Neural cell (in vitro differentiated cells): ENCODE data around the gene ZNF407. TPM values are rescaled to one million over a fixed set of nuclear protein-coding genes. Genes with fewer than 3 reads are reported as not detected.

Experiments used
- H2AFZ ChIP-seq: fragments of 200-600, 300-800 bp; sonication (generic), shearing (Covaris generic); 2 replicates; pipeline ENCODE4 v1.6.0; 2014; ENCODE audit warnings: low read depth, mild to moderate bottlenecking, antibody characterized with exemption, low read length, moderate library complexity
- H3F3A ChIP-seq: fragments of 200-600 bp; shearing (Covaris generic); 2 replicates; pipeline ENCODE4 v1.6.1; 2016; ENCODE audit warnings: mild to moderate bottlenecking, moderate library complexity, mixed read lengths, antibody characterized with exemption, low read length; ENCODE audit not compliant: insufficient read depth, poor library complexity, severe bottlenecking
- H3K27ac ChIP-seq: fragments of 200-600, 300-800 bp; sonication (generic), shearing (Covaris generic); 2 replicates; pipeline ENCODE4 v1.5.1; 2014; ENCODE audit warnings: mild to moderate bottlenecking, low read length, moderate library complexity
- H3K27me3 ChIP-seq: fragments of 300-800, 200-600 bp; sonication (generic), shearing (Covaris generic); 2 replicates; pipeline ENCODE4 v1.6.0; 2014; ENCODE audit warnings: mild to moderate bottlenecking, low read depth, low read length, moderate library complexity; ENCODE audit not compliant: insufficient read depth
- H3K36me3 ChIP-seq: fragments of 300-800, 200-600 bp; sonication (generic), shearing (Covaris generic); 2 replicates; pipeline ENCODE4 v1.5.1; 2014; ENCODE audit warnings: mild to moderate bottlenecking, antibody characterized with exemption, low read length, moderate library complexity; ENCODE audit not compliant: insufficient read depth
- H3K4me2 ChIP-seq: fragments of 300-800, 200-600 bp; sonication (generic), shearing (Covaris generic); 2 replicates; pipeline ENCODE4 v1.6.0; 2014; ENCODE audit warnings: mild to moderate bottlenecking, low read length
- H3K4me3 ChIP-seq: fragments of 300-800, 200-600 bp; sonication (generic), shearing (Covaris generic); 2 replicates; pipeline ENCODE4 v1.5.1; 2014; ENCODE audit warnings: mild to moderate bottlenecking, low read length, moderate library complexity
- H3K79me2 ChIP-seq: fragments of 200-600 bp; shearing (Covaris generic); replicated peaks from 2 replicates; pipeline ENCODE4 v1.6.0; 2014; ENCODE audit warnings: mild to moderate bottlenecking, low read length, moderate library complexity; ENCODE audit not compliant: insufficient read depth
- H3K9ac ChIP-seq: fragments of 300-800, 200-600 bp; sonication (generic), shearing (Covaris generic); 2 replicates; pipeline ENCODE4 v1.6.1; 2016; ENCODE audit warnings: mild to moderate bottlenecking, low read length, mixed read lengths
- H3K9me2 ChIP-seq: fragments of 200-600 bp; shearing (Covaris generic); 2 replicates; pipeline ENCODE4 v1.6.1; 2016; ENCODE audit warnings: mild to moderate bottlenecking, low read length, mixed read lengths; ENCODE audit not compliant: insufficient read depth
- H3K9me3 ChIP-seq: fragments of 200-600, 300-800 bp; sonication (generic), shearing (Covaris generic); 2 replicates; pipeline ENCODE4 v1.6.1; 2016; ENCODE audit warnings: mild to moderate bottlenecking, mixed run types, low read length, moderate library complexity, mixed read lengths
- H4K20me1 ChIP-seq: fragments of 200-600 bp; shearing (Covaris generic); 2 replicates; pipeline ENCODE4 v1.6.1; 2016; ENCODE audit warnings: mild to moderate bottlenecking, mixed run types; ENCODE audit not compliant: insufficient read depth
- EP300 ChIP-seq: fragments of 450-650 bp; conservative IDR thresholded peaks from 2 replicates; pipeline ENCODE4 v1.6.1; 2014; ENCODE audit warnings: antibody characterized with exemption, mild to moderate bottlenecking, moderate library complexity; ENCODE audit not compliant: poor library complexity, severe bottlenecking
- EZH2 ChIP-seq: fragments of 200-600, 300-800 bp; shearing (Covaris generic), sonication (generic); IDR thresholded peaks from 2 replicates; pipeline ENCODE4 v1.6.1; 2014; ENCODE audit warnings: antibody characterized with exemption, low read length, borderline replicate concordance, mild to moderate bottlenecking; ENCODE audit not compliant: insufficient read depth, poor library complexity, severe bottlenecking
- MXI1 ChIP-seq: fragments of 450-650 bp; conservative IDR thresholded peaks from 2 replicates; pipeline ENCODE4 v1.6.1; 2014; ENCODE audit warnings: antibody characterized with exemption, mild to moderate bottlenecking; ENCODE audit not compliant: poor library complexity, severe bottlenecking
- POLR2AphosphoS5 ChIP-seq: IDR thresholded peaks from 2 replicates; pipeline ENCODE4 v1.6.1; 2012
- RAD21 ChIP-seq: fragments of 450-650 bp; conservative IDR thresholded peaks from 2 replicates; pipeline ENCODE4 v1.6.1; 2014; ENCODE audit warnings: antibody characterized with exemption, mild to moderate bottlenecking, moderate library complexity
- SMC3 ChIP-seq: fragments of 450-650 bp; conservative IDR thresholded peaks from 2 replicates; pipeline ENCODE4 v1.6.1; 2014; ENCODE audit warnings: antibody characterized with exemption, mild to moderate bottlenecking, moderate library complexity; ENCODE audit not compliant: poor library complexity
- TAF1 ChIP-seq: IDR thresholded peaks from 2 replicates; pipeline ENCODE4 v1.6.1; 2012; ENCODE audit warnings: low read depth
- polyA plus RNA-seq: library from polyadenylated mRNA; depleted of rRNA; stranded (reverse); fragments of >200 nt; gene quantifications from 2 replicates; pipeline ENCODE4 v1.2.3, GENCODE V29; 2014
- TF ChIP-seq, protein P1 (sequence below): IDR thresholded peaks from 2 replicates; pipeline ENCODE4 v1.6.1; 2012; ENCODE audit warnings: borderline replicate concordance
- TF ChIP-seq, protein P2 (sequence below): fragments of 450-650 bp; IDR thresholded peaks from 2 replicates; pipeline ENCODE4 v1.5.1; 2014; ENCODE audit warnings: antibody characterized with exemption, mild to moderate bottlenecking, moderate library complexity; ENCODE audit not compliant: poor library complexity, severe bottlenecking

ZNF407 gene
- polyA plus RNA-seq, 1 donor from 2014 or later: 2.9 TPM

DNA sequence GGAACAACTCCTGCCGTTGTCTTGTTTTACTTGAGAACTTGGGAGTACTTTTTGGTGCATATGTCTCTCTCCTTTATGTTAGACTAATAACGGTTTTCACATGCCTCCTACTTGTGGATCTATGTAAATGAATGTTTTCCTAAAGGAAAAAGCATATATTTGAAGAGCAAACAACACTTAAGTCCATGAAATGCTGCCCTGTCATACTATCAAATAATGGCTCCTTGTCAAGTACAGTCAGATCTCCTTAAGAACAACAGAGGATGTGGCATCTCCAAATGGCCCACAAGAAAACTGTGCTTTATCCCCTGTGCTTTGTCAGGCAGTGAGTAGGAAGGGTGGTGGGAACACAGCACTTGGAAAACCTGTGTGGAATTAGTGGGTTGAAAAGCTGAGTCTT is 413.0 kb downstream of the ZNF407 start:
- Histone ChIP-seq H3K4me3 (no peak overlapping the region), H3K9me3 (no peaks in the 10 kb centered on the region), H3K4me2 (no peak overlapping the region), H3K79me2 (no peaks in the 10 kb centered on the region), H3K9me2 (no peaks in the 10 kb centered on the region), H3F3A (no peaks in the 10 kb centered on the region), H3K27ac (no peak overlapping the region), H3K27me3 (no peaks in the 10 kb centered on the region), H2AFZ (no peak overlapping the region), H4K20me1 (no peaks in the 10 kb centered on the region), H3K9ac (no peak overlapping the region), H3K36me3 (no peaks in the 10 kb centered on the region)
- TF ChIP-seq SMC3 (no peak), TAF1 (no peak), POLR2AphosphoS5 (no peak), MXI1 (no peak)

DNA sequence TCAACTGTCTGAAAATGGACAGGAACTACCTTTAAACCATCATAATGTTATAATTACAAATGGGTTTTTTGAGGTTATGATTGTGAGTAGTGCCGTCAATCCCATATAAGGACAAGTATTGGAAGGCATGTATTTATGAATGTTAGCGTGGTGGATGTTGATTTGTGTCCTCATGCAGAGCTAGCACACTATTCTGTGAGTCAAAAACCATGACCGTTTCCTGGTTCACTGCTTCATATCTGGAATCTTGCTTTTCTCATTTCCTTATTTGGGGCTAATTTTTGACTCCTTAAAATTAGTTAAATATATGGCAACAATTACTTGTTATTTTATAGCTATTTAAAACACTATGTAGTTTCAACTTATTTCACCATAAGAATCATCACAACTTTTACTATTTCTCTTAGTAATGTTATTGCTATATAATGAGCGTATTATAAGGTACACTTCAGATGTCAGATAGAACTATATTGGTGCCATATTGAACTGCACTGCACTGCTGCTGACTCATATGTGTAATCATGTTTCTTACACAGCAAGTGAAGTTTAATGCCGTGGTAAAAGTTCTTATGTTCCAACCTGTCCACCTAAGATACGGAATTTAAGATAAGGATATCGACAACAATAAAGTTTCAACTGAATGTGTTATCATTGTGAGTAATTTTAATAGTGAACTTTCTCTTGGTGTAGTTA is 418.5 kb downstream of the ZNF407 start:
- H3K27me3 ChIP-seq: no peaks in the 10 kb centered on the region
- H4K20me1 ChIP-seq: no peaks in the 10 kb centered on the region
- TF ChIP-seq POLR2AphosphoS5: no peak
- TF ChIP-seq, protein P1, sequence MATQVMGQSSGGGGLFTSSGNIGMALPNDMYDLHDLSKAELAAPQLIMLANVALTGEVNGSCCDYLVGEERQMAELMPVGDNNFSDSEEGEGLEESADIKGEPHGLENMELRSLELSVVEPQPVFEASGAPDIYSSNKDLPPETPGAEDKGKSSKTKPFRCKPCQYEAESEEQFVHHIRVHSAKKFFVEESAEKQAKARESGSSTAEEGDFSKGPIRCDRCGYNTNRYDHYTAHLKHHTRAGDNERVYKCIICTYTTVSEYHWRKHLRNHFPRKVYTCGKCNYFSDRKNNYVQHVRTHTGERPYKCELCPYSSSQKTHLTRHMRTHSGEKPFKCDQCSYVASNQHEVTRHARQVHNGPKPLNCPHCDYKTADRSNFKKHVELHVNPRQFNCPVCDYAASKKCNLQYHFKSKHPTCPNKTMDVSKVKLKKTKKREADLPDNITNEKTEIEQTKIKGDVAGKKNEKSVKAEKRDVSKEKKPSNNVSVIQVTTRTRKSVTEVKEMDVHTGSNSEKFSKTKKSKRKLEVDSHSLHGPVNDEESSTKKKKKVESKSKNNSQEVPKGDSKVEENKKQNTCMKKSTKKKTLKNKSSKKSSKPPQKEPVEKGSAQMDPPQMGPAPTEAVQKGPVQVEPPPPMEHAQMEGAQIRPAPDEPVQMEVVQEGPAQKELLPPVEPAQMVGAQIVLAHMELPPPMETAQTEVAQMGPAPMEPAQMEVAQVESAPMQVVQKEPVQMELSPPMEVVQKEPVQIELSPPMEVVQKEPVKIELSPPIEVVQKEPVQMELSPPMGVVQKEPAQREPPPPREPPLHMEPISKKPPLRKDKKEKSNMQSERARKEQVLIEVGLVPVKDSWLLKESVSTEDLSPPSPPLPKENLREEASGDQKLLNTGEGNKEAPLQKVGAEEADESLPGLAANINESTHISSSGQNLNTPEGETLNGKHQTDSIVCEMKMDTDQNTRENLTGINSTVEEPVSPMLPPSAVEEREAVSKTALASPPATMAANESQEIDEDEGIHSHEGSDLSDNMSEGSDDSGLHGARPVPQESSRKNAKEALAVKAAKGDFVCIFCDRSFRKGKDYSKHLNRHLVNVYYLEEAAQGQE: no peak
- H3K9ac ChIP-seq: no peak overlapping the region
- no peaks in the 10 kb centered on the region for H3K9me2 ChIP-seq
- no peaks in the 10 kb centered on the region for H3K79me2 ChIP-seq
- no peaks in the 10 kb centered on the region for H3F3A ChIP-seq
- H2AFZ ChIP-seq: no peak overlapping the region
- no peak overlapping the region for H3K27ac ChIP-seq
- H3K4me3 ChIP-seq: no peak overlapping the region
- no peak overlapping the region for H3K4me2 ChIP-seq
- no peaks in the 10 kb centered on the region for H3K9me3 ChIP-seq
- no peaks in the 10 kb centered on the region for H3K36me3 ChIP-seq

DNA sequence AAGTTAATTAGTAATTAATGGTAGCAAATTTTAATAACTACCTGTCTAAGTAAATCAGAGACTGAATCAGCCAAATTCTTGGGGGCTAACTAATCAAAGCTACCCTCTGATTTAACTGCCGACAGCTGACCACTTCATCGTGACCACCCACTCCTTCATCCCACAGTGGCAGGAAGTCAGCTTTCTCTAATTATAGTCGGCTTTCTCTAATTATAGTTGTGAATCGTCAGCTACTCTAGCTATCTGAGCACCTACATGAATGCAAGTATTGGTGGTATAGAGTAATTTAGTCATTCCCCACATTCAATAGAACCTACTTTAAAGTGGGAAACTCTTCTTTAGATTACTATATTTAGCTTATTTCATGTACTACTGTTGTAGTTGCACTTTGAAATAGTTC is 425.8 kb downstream of the ZNF407 start:
- H3K9me3 ChIP-seq: no peaks in the 10 kb centered on the region
- no peaks in the 10 kb centered on the region for H3K9me2 ChIP-seq
- no peak overlapping the region for H3K27ac ChIP-seq
- no peak for TF ChIP-seq RAD21
- TF ChIP-seq, protein P1: no peak
- TF ChIP-seq EZH2: no peak
- TF ChIP-seq POLR2AphosphoS5: no peak
- TF ChIP-seq, protein P2, sequence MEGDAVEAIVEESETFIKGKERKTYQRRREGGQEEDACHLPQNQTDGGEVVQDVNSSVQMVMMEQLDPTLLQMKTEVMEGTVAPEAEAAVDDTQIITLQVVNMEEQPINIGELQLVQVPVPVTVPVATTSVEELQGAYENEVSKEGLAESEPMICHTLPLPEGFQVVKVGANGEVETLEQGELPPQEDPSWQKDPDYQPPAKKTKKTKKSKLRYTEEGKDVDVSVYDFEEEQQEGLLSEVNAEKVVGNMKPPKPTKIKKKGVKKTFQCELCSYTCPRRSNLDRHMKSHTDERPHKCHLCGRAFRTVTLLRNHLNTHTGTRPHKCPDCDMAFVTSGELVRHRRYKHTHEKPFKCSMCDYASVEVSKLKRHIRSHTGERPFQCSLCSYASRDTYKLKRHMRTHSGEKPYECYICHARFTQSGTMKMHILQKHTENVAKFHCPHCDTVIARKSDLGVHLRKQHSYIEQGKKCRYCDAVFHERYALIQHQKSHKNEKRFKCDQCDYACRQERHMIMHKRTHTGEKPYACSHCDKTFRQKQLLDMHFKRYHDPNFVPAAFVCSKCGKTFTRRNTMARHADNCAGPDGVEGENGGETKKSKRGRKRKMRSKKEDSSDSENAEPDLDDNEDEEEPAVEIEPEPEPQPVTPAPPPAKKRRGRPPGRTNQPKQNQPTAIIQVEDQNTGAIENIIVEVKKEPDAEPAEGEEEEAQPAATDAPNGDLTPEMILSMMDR: no peak
- TF ChIP-seq SMC3: no peak
- TF ChIP-seq EP300: no peak
- no peak for TF ChIP-seq MXI1
- H3K9ac ChIP-seq: no peak overlapping the region
- H3K4me2 ChIP-seq: no peak overlapping the region
- H3F3A ChIP-seq: no peaks in the 10 kb centered on the region
- H3K36me3 ChIP-seq: no peaks in the 10 kb centered on the region
- no peak overlapping the region for H3K4me3 ChIP-seq
- H4K20me1 ChIP-seq: no peaks in the 10 kb centered on the region
- no peaks in the 10 kb centered on the region for H3K79me2 ChIP-seq
- no peak overlapping the region for H2AFZ ChIP-seq
- no peaks in the 10 kb centered on the region for H3K27me3 ChIP-seq
